GM23338 (cell line): ENCODE measurements around the gene RBM46. TPM values are rescaled to one million over a fixed set of nuclear protein-coding genes. Genes with fewer than 3 reads are reported as not detected.

Experiments used
- ATAC-seq: fragments of 200-7000 bp; cut with Tn5 transposase; 3 replicates; pipeline ENCODE4 v1.9.1; 2020
- DNase-seq: peaks from one replicate; pipeline ENCODE4 v3.0.0-alpha.2; 2015; ENCODE audit warnings: low spot score
- H2AFZ ChIP-seq: fragments of 200-600 bp; sonication (generic); 2 replicates; pipeline ENCODE4 v1.8.0; 2016; ENCODE audit warnings: antibody characterized with exemption, mild to moderate bottlenecking, moderate library complexity
- H3F3A ChIP-seq: fragments of 200-600 bp; sonication (generic); replicated peaks from 2 replicates; pipeline ENCODE4 v1.8.0; 2017; ENCODE audit warnings: antibody characterized with exemption, mixed run types, low read depth
- H3K27ac ChIP-seq: fragments of 200-600 bp; sonication (generic); 2 replicates; pipeline ENCODE4 v1.6.1; 2016; ENCODE audit warnings: low read depth
- H3K27me3 ChIP-seq: fragments of 200-600 bp; sonication (generic); 2 replicates; pipeline ENCODE4 v1.8.0; 2016; ENCODE audit warnings: mild to moderate bottlenecking, mixed run types, moderate library complexity; ENCODE audit not compliant: insufficient read depth
- H3K36me3 ChIP-seq: fragments of 200-600 bp; sonication (generic); 2 replicates; pipeline ENCODE4 v1.8.0; 2016; ENCODE audit warnings: mild to moderate bottlenecking; ENCODE audit not compliant: insufficient read depth
- H3K4me1 ChIP-seq: fragments of 200-600 bp; sonication (generic); 2 replicates; pipeline ENCODE4 v1.8.0; 2016; ENCODE audit warnings: mild to moderate bottlenecking, moderate library complexity; ENCODE audit not compliant: insufficient read depth
- H3K4me2 ChIP-seq: fragments of 200-600 bp; sonication (generic); 2 replicates; pipeline ENCODE4 v1.7.1; 2017; ENCODE audit warnings: mixed run types
- H3K4me3 ChIP-seq: fragments of 200-600 bp; sonication (generic); 2 replicates; pipeline ENCODE4 v1.6.1; 2016; ENCODE audit warnings: mixed run types
- H3K79me2 ChIP-seq: fragments of 200-600 bp; sonication (generic); replicated peaks from 2 replicates; pipeline ENCODE4 v1.8.0; 2017; ENCODE audit warnings: mild to moderate bottlenecking; ENCODE audit not compliant: insufficient read depth
- H3K9me2 ChIP-seq: fragments of 200-600 bp; sonication (generic); 2 replicates; pipeline ENCODE4 v1.8.0; 2017; ENCODE audit not compliant: insufficient read depth
- H4K20me1 ChIP-seq: fragments of 200-600 bp; sonication (generic); replicated peaks from 2 replicates; pipeline ENCODE4 v1.8.0; 2017; ENCODE audit warnings: mild to moderate bottlenecking; ENCODE audit not compliant: insufficient read depth
- H3K27ac Mint-ChIP-seq: 2 replicates; pipeline ENCODE4 v1.8.0; 2020; ENCODE audit warnings: inconsistent platforms, mild to moderate bottlenecking, moderate library complexity, mixed read lengths
- H3K27me3 Mint-ChIP-seq: 3 replicates; pipeline ENCODE4 v1.8.0; 2022; ENCODE audit warnings: low read depth, mild to moderate bottlenecking, moderate library complexity, mixed read lengths, inconsistent platforms; ENCODE audit not compliant: insufficient read depth, poor library complexity
- H3K36me3 Mint-ChIP-seq: 3 replicates; pipeline ENCODE4 v1.8.0; 2021; ENCODE audit warnings: low read depth, mild to moderate bottlenecking, inconsistent platforms, moderate library complexity, mixed read lengths
- H3K4me1 Mint-ChIP-seq: 3 replicates; pipeline ENCODE4 v1.8.0; 2020; ENCODE audit warnings: mild to moderate bottlenecking, inconsistent platforms, mixed read lengths
- H3K4me3 Mint-ChIP-seq: 3 replicates; pipeline ENCODE4 v1.8.0; 2021; ENCODE audit warnings: moderate library complexity, mild to moderate bottlenecking, inconsistent platforms, mixed read lengths
- H3K9me3 Mint-ChIP-seq: 3 replicates; pipeline ENCODE4 v1.8.0; 2020; ENCODE audit warnings: moderate library complexity, mild to moderate bottlenecking, inconsistent platforms, mixed read lengths
- CREB1 ChIP-seq: fragments of 250-450 bp; sonication (Bioruptor Pico); IDR thresholded peaks from 2 replicates; pipeline ENCODE4 v1.5.0; 2020; ENCODE audit warnings: low read depth, mild to moderate bottlenecking, moderate library complexity
- CTCF ChIP-seq, 2 experiments: fragments of 200-600 bp in 1 of 2; sonication (generic) in 1 of 2; conservative IDR thresholded peaks; 2 replicates each; pipeline versions ENCODE4 v1.5.1 to v1.6.1; 2016 to 2017; ENCODE audit warnings: antibody characterized with exemption in 2 of 2, low read depth in 2 of 2, mild to moderate bottlenecking in 2 of 2, moderate library complexity in 1 of 2
- EZH2 ChIP-seq: fragments of 200-600 bp; sonication (generic); IDR thresholded peaks from one replicate; pipeline ENCODE4 v1.8.0; 2017; ENCODE audit warnings: antibody characterized with exemption, mild to moderate bottlenecking, low read depth; ENCODE audit not compliant: unreplicated experiment
- NANOG ChIP-seq: IDR thresholded peaks from 2 replicates; pipeline ENCODE4 v1.6.1; 2016; ENCODE audit warnings: antibody characterized with exemption, borderline replicate concordance
- POLR2AphosphoS5 ChIP-seq: IDR thresholded peaks from 2 replicates; pipeline ENCODE4 v1.6.1; 2016; ENCODE audit warnings: antibody characterized with exemption, low read depth
- REST ChIP-seq: IDR thresholded peaks from one replicate; pipeline ENCODE4 v1.6.1; 2018; ENCODE audit warnings: antibody characterized with exemption; ENCODE audit not compliant: unreplicated experiment
- polyA plus RNA-seq: library from polyadenylated mRNA; unstranded; fragments of >200 nt; fragmentation: Nextera tagmentation; extraction: Ambion mirVana; gene quantifications from 2 replicates; pipeline ENCODE4 v1.2.1, GENCODE V29; 2016
- total RNA-seq: library from RNA; depleted of rRNA; stranded (reverse); fragments of >200 nt; shearing (Covaris generic); gene quantifications from 2 replicates; pipeline ENCODE4 v1.2.3, GENCODE V29; 2014

RBM46 gene
- total and polyA plus RNA-seq, 2 experiments from 2014 or later = 22.9 to 42.4 TPM

GRCh38 chr4:154741131-154741665, 39.9 kb upstream of the RBM46 start (continued):
- peak; percentile 30 for TF ChIP-seq EZH2

GRCh38 chr4:154741922-154742850, 38.9 kb upstream of the RBM46 start:
- Histone ChIP-seq H3K9me2 (no peaks in the 10 kb centered on the region), H3K27me3 (peaks cover 57% of the 10 kb centered on the region), H3K79me2 (peaks cover 31% of the 10 kb centered on the region), H4K20me1 (peaks cover 17% of the 10 kb centered on the region), H3K4me2 (peak overlapping the region; percentile 82), H3K4me3 (peak overlapping the region; percentile 88), H3K4me1 (peaks cover 46% of the 10 kb centered on the region), H3K27ac (0 out of 2 replicates have a peak overlapping the region, but pooled peaks have one; percentile 63), H2AFZ (peak overlapping the region; percentile 39; the same call in 1 of the 2 replicates), H3F3A (peaks cover 21% of the 10 kb centered on the region), H3K36me3 (no peaks in the 10 kb centered on the region)
- Mint-ChIP-seq H3K27ac (peak overlapping the region; percentile 5; the same call in 1 of the 2 replicates), H3K4me3 (peak overlapping the region; percentile 92), H3K4me1 (peaks cover 46% of the 10 kb centered on the region), H3K36me3 (peaks cover 10% of the 10 kb centered on the region; the same call in 2 of the 3 replicates), H3K9me3 (no peaks in the 10 kb centered on the region), H3K27me3 (peaks cover 50% of the 10 kb centered on the region)
- ATAC-seq (peak; percentile 48), DNase-seq (peak; percentile 84)
- TF ChIP-seq CTCF (conservative IDR thresholded peaks at IDR 0.05; ENCODE audit: low read depth in 2 of 2) (no peak; a peak in 1 of 4 replicates), EZH2 (peak; percentile 35), POLR2AphosphoS5 (peak; percentile 25; the same call in 1 of the 2 replicates), NANOG (peak; percentile 69; the same call in 1 of the 2 replicates)

- H3K9me3 Mint-ChIP-seq = no peaks in the 10 kb centered on the region
- Histone ChIP-seq H2AFZ (peak within 1 kb of the TSS; percentile 74; the same call in 1 of the 2 replicates), H4K20me1 (peaks cover 20% of the 10 kb centered on the region), H3K27me3 (peaks cover 57% of the 10 kb centered on the region), H3K4me1 (peaks cover 37% of the 10 kb centered on the region), H3F3A (peaks cover 21% of the 10 kb centered on the region), H3K79me2 (peaks cover 47% of the 10 kb centered on the region), H3K4me2 (peak within 1 kb of the TSS; percentile 89), H3K4me3 (peak within 1 kb of the TSS; percentile 88), H3K36me3 (no peaks in the 10 kb centered on the region; the same call in 1 of the 2 replicates), H3K9me2 (no peaks in the 10 kb centered on the region), H3K27ac (no peak within 1 kb of the TSS)
- peaks cover 50% of the 10 kb centered on the region for H3K27me3 Mint-ChIP-seq
- peak within 1 kb of the TSS; percentile 92 for H3K4me3 Mint-ChIP-seq
- H3K4me1 Mint-ChIP-seq = peaks cover 44% of the 10 kb centered on the region
- H3K36me3 Mint-ChIP-seq = peaks cover 21% of the 10 kb centered on the region
- ATAC-seq (peak; percentile 66), DNase-seq (peak; percentile 94)
- H3K27ac Mint-ChIP-seq = peak within 1 kb of the TSS; percentile 18; the same call in 1 of the 2 replicates
- TF ChIP-seq CTCF (conservative IDR thresholded peaks at IDR 0.05; ENCODE audit: low read depth in 2 of 2) (peak in 1 of 2 experiments; percentile 45; a peak in 3 of 4 replicates), EZH2 (no peak), REST (peak; percentile 14), POLR2AphosphoS5 (peak; percentile 99), CREB1 (CRISPR knock-in tag) (peak; percentile 67)
Measured at GRCh38 chr4:154743683-154744340, 37.3 kb upstream of the RBM46 start, which contains the start of gene LRAT. TSS of gene LRAT (plus strand) at chr4:154744000. CDS start at chr4:154744327, 327 bp downstream.
